ENCODE measurements around the gene STPG1. TPM values are rescaled to one million over a fixed set of nuclear protein-coding genes. Genes with fewer than 3 reads are reported as not detected.

STPG1 gene
- total and polyA plus RNA-seq, 2 of the 13 experiments (the other 11 are each of a cell fraction or from before 2014, with no cell fraction given): 3.4 to 4.3 TPM

- TF ChIP-seq ETS1 (CRISPR knock-in tag; IDR thresholded peaks at IDR 0.05) (0 out of 2 replicates have a peak, but pooled peaks have one; percentile 28), ZFP90 (CRISPR knock-in tag; IDR thresholded peaks at IDR 0.05; ENCODE audit: borderline replicate concordance) (peak; percentile 57; the same call in 1 of the 2 replicates), DMAP1 (CRISPR knock-in tag; IDR thresholded peaks at IDR 0.05) (peak; percentile 69; the same call in 1 of the 2 replicates), TAF1 (CRISPR knock-in tag; IDR thresholded peaks at IDR 0.05) (peak; percentile 44; the same call in 1 of the 2 replicates), ZBTB26 (CRISPR knock-in tag; IDR thresholded peaks at IDR 0.05; ENCODE audit: borderline replicate concordance) (peak; percentile 37; the same call in 1 of the 2 replicates), MEF2D (CRISPR knock-in tag; IDR thresholded peaks at IDR 0.05) (0 out of 2 replicates have a peak, but pooled peaks have one; percentile 30), ZNF614 (CRISPR knock-in tag; IDR thresholded peaks at IDR 0.05; ENCODE audit: borderline replicate concordance) (no peak), ZNF687 (CRISPR knock-in tag; IDR thresholded peaks at IDR 0.05) (peak; percentile 78), TRAFD1 (CRISPR knock-in tag; IDR thresholded peaks at IDR 0.05; ENCODE audit: borderline replicate concordance) (no peak), ZBTB8A (CRISPR knock-in tag; IDR thresholded peaks at IDR 0.05; ENCODE audit: borderline replicate concordance, low read depth) (no peak), KLF6 (CRISPR knock-in tag; IDR thresholded peaks at IDR 0.05) (no peak), E2F5 (CRISPR knock-in tag; conservative IDR thresholded peaks at IDR 0.05) (no peak), KDM6A (CRISPR knock-in tag; IDR thresholded peaks at IDR 0.05; ENCODE audit: low read depth) (no peak), MXI1 (IDR thresholded peaks at IDR 0.05; ENCODE audit: borderline replicate concordance, low read depth, low read length) (peak; percentile 58; the same call in 1 of the 3 replicates), SMYD3 (CRISPR knock-in tag; IDR thresholded peaks at IDR 0.05) (no peak), ZNF605 (CRISPR knock-in tag; IDR thresholded peaks at IDR 0.05) (peak; percentile 52; the same call in 1 of the 2 replicates), CCAR2 (optimal IDR thresholded peaks at IDR 0.05; ENCODE audit: low read depth, low read length) (no peak), ZNF292 (CRISPR knock-in tag; IDR thresholded peaks at IDR 0.05; ENCODE audit: borderline replicate concordance, low read depth) (no peak; the same call in 1 of the 2 replicates), CEBPG (CRISPR knock-in tag; IDR thresholded peaks at IDR 0.05) (peak; percentile 79), SAFB2 (CRISPR knock-in tag; IDR thresholded peaks at IDR 0.05; ENCODE audit: borderline replicate concordance, low read depth) (no peak; the same call in 1 of the 2 replicates)
These were observed at the start of gene STPG1 (continued) for GRCh38 chr1:24413350-24414163.

Measured in HepG2 (cell line).